NK-92 (cell line): ENCODE data around the gene NAIF1.
"Not testable (repeated sequence)": the region's sequence is repeated elsewhere in the genome, so short reads cannot be mapped to it uniquely, and the experiment has no call there.

Source experiments
- DNase-seq: peaks from one replicate; lab custom pipeline; 2025; ENCODE audit not compliant: unreplicated experiment; lab: John Stamatoyannopoulos, UW

Gene NAIF1

DNA sequence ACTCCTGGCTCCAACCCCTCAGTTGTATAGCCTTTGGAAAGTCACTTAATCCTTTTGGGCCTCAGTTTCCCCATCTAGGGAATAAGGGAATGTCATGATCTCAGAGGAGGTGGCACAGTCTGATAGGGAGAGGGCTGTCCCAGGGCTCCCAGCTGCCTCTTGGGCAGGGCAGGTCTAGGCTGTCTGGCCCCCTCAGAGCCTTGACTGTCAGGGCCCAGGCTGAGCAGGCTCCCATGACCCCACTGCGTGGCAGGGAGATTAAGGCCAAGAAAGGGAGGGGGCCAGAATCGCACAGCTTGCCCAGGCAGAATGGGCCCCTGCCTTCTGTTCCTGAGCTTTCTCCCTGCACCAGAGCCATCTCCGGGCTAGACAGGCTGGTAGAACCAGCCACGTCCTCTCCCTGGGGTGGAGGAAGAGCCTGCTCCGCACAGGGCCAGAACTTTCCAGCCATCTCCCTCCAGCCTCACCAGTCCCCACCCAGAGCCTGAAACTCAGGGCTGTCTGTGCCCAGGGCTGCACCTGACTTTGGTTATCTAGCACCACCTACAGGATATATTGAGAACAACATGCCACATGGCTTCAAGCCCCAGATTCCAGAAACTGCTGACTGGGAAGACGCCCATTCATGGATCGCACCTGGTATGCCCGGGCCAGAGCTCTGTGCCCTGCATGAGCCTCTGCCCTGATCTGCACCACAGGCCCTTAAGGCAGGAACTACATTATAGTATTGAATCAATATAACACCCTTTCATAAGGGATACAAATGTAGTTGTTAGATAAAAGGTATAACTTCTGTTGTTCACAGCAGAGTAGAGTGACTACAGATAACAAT lies 32.1 kb downstream of the NAIF1 start:
- DNase-seq = no peak

DNA sequence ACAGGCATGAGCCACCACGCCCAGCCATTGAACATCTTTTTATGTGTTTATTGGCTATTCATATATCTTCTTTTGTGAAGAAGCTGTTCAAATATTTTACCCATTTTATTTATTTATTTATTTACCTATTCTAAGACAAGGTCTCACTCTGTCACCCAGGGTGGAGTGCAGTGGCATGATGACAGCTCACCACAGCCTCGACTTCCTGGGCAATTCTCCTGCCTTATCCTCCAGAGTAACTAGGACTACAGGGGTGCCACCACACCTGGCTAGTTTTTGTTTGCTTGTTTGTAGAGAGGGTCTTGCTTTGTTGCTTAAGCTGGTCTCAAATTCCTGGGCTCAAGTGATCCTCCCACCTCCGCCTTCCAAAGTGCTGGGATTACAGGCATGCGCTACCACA lies 33.5 kb downstream of the NAIF1 start:
- DNase-seq = no peak

DNA sequence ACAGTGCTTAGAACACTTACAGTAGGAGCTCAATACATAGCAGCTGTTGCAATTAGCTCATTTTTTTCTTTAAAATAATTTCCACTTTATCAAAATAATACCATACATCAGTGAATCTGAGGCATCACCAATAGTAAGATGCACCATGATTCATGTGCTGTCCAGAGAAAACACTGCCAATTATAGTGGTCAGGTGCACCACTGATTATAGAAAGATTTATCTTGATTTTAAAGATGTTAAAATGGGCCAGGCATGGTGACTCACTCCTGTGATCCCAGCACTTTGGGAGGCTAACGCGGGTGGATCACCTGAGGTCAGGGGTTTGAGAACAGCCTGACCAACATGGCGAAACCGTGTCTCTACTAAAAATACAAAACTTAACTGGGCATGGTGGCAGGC lies 39.4 kb downstream of the NAIF1 start:
- no peak for DNase-seq

DNA sequence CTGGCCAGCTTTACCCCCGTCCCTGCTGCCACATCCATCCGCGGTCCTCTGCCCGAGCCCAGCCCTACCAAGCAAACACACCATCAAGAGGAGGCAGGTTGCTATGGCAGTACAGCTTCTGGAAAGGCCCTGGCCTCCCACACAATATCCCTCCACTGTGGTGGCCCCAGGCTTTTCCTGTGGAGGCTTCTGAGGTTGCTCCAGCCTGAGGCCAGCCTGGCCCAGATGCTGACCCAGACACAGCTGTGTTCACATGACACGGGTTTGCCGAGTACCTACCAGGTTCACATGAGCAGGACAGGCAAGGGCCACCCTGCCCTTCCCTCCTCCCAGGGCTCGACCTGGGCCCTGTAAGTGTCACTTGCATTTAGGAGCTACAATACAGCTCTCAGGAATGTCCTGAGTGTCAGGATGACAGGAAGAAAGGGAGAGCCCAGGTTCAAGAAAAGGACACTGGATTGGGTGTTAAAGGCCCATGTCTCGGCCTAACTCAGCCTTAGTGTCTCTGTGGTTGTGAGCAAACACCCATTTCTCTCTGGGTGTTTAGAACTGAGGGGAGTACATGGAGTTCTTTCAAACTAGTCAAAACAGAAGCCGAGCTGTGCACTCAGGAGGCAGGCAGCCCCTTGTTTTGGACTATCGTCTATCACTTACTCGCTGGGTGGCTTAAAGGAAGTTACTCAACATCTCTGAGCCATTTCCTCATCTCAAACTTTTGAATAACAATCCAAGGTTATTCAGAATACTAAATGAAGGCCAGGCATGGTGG lies 40.2 kb downstream of the NAIF1 start:
- DNase-seq = no peak

DNA sequence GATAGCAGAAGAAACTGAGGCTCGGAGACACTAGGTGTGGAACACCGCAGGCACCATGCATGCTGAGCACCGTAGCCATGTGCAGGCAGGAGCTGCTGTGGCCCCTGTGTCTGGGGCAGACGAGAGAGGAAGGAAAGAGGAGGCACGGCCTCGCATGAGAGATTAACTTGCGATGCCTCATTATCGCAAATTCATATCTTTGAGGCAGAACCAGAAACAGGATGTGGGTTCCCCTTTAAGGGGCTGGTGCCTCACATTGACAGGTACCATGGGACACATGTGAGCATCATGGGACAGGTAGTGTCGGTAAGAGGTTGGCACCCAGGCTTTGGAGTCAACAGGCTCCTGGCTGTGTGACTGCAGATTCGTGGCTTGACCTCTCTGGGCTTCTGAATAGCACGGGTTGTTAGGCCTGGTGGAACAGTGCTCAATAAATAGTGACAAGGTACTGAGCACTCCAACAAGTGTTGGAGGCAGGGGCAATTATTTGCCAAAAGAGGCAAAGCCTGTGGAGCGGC lies 40.8 kb downstream of the NAIF1 start:
- DNase-seq = no peak

DNA sequence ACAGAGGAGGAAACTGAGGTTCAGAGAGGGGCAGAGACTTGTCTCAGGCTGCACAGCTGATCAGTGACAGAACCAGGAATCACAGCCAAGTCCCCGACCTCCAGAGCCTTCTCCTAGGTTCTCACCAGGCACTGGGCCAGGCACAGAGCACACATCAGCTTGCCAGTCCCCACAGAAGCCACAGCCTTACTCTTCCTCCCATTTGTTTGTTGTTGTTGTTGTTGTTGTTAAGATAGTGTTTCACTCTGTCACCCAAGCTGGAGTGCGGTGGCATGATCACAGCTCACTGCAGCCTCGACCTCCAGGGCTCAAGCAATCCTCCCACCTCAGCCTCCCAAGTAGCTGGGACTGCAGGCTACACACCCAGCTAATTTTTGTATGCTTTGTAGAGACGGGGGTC lies 41.4 kb downstream of the NAIF1 start:
- DNase-seq = no peak

DNA sequence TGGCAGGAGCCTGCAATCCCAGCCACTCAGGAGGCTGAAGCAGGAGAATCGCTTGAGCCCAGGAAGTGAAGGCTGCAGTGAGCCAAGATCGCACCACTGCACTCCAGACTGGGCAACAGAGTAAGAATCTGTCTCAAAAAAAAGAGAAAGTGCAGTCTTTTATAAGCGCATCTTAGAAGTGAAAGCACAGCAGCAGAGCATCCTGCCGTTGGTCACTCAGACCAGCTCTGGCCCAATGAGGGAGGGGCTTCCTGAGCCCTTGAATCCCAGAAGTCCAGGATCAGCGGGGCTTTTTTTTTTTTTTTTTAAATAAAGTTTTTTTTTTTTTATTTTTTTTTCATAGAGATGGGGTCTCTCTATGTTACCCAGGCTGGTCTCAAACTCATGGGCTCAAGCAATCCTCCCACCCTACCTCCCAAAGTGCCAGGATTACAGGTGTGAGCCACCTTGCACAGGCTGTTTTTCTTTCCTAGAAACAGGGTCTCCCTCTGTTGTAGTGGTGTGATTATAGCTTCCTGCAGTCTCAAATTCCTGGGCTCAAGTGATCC lies 42.3 kb downstream of the NAIF1 start:
- no peak for DNase-seq

DNA sequence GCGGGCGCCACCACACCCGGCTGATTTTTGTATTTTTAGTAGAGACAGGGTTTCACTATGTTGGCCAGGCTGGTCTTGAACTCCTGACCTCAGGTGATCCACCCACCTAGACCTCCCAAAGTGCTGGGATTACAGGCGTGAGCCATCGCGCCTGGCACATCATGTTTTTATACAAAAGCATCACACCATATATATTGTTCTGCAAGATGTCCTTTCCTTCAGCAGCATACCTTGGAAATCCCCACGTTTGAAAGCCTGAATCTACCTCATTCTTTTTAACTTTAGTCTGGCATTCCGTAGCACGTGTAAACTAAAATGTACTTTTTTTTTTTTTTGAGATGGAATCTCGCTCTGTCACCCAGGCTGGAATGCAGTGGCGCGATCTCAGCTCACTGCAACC lies 43.4 kb downstream of the NAIF1 start:
- not testable (repeated sequence) for DNase-seq

DNA sequence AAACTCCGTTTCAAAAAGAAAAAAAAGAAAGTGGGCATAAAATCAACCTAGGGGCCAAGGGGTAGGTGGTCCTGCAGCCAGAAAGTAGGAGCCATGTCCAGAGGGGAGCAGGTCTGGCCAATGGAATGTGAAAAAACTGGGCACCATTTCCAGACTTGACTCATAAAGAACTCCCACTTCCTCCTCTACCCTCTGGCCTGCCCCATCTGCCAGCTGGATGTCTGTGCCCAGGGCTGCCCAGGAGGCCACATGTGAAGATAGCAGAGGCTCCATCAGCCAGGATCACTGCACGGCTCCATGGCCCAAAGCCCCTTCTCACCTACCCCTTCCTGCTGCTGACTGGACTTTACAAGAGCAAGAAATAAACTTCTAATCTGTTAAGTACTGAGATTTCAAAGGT lies 44.2 kb downstream of the NAIF1 start:
- no peak for DNase-seq

DNA sequence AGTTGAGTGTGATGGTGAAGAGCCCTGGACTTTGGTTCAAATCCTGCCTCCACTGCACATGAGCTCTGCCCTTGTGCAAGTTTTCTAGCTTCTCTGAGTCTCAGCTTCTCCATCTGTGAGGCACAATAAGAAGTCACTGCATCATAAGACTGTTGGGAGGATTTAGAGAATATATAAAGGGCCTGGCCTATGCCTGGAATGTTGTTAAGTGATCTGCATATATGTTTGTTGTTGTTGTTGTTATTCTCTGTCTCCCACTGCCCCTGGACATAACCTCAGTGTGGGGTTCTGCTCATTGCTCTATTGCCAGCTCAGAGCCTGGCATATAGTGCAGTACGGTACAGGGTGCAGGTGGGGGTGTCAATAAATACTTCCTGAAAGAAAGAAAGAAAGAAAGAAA lies 46.0 kb downstream of the NAIF1 start:
- DNase-seq = no peak

DNA sequence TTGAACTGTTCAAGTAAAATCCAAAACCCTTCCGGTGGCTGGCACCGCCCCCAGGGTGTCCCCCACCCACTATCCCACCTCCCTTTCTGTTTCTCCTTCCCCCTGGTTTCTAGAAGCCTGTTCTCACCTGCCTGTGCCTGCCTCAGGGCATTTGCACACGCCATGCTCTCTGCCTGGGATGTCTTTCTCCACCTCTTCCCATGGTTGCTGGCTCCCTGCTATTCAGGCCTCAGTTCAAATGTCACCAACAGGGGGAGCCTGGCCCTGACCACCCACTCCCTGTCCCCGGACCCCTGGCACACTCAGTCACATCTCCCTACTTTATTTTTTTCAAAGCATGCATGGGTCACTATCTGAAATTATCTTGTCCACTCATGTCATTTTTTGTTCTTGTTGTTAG lies 46.4 kb downstream of the NAIF1 start:
- no peak for DNase-seq

DNA sequence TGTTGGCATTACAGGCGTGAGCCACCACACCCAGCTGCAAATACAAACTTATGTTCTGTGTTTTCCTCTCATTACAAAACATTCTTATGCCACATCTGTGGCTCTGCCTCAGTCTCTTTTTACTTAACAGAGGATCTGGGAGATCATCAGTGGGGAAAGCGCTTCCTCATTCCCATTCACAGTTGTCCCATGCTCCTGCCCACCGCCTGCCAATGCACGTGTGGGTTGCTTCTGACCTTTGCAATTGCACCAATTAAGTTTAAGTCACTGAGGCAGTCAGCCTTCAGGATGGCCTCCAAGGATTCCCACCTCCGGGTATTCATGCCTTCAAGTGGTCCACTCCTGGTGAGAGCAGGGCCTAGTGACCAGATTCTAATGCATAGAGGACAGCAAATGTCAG lies 51.4 kb downstream of the NAIF1 start:
- no peak for DNase-seq
